Testis (tissue), 2 donors: Measurements from ENCODE around the gene FIGNL2.

Experiments
- CTCF ChIP-seq, 3 experiments: fragments of 450-650 bp in 2 of 3; fragments of 200-600 bp in 1 of 3; sonication (generic) in 1 of 3; IDR thresholded peaks; one replicate each; pipeline ENCODE4 v1.5.1; 2016 to 2019; ENCODE audit warnings: antibody characterized with exemption in 3 of 3, mild to moderate bottlenecking in 2 of 3, moderate library complexity in 1 of 3
- POLR2A ChIP-seq: fragments of 450-650 bp; IDR thresholded peaks from one replicate; pipeline ENCODE4 v1.6.1; 2017; ENCODE audit warnings: antibody characterized with exemption, mild to moderate bottlenecking, moderate library complexity

GRCh38 chr12:51888316-51889215 lies 40.0 kb upstream of the FIGNL2 start:
- no peak for TF ChIP-seq CTCF (IDR thresholded peaks at IDR 0.05)
- TF ChIP-seq POLR2A = no peak
